HG02642 (cell line): ENCODE measurements around the gene TEAD1.

ENCODE experiments used
- ATAC-seq: cut with Tn5 transposase; IDR thresholded peaks from one replicate; pipeline ENCODE4 v1.9.1; 2021; ENCODE audit warnings: mild to moderate bottlenecking; ENCODE audit not compliant: unreplicated experiment, poor library complexity

TEAD1 gene

DNA sequence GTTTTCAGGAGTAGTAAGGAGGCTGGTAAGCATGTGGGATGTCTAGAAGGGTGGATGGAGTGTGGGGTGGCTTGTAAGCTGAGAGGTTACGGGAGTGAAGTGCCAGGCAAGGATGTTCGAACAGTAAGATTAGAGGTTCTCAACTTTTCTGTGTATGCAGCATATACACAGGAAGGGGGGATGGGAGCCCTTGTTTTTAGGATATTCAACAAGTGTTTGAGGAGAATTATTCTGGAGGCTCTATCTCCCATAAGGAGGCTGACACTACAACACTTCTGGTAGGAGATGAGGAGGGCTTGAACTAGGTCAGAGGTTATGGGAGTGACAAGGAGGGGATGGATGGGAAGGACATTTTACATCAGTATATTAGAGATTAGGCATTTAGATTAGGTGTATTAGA, 109.5 kb downstream of the TEAD1 start:
- ATAC-seq: no peak

DNA sequence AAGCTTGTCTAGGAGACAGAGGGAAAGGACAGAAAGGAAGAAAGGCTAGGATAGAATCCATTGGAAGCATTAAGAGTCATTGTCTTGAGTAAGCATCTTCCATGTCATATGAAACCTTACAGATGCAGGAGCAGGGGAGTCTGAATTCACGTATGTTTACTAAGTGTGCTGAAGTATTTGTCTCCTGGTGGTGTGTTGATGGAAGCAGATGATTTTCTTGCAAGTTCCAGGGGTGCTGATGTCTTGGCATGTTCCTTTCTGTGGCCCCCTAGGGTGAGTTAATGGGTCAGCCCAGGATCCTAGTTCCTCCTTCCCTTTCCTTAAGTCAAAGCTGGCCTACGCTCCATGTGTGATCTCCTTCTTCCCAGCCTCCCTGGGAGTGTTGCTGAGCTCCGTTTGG, 110.2 kb downstream of the TEAD1 start:
- ATAC-seq: no peak

GRCh38 chr11:12784987-12785386, 110.8 kb downstream of the TEAD1 start:
- no peak for ATAC-seq

GRCh38 chr11:12785901-12786300, 111.7 kb downstream of the TEAD1 start:
- ATAC-seq: no peak

GRCh38 chr11:12786450-12786849, 112.2 kb downstream of the TEAD1 start:
- ATAC-seq: no peak

- no peak for ATAC-seq
These were observed 112.7 kb downstream of the TEAD1 start for GRCh38 chr11:12786891-12787290.

- no peak for ATAC-seq
These were observed 113.6 kb downstream of the TEAD1 start for GRCh38 chr11:12787847-12788246.

GRCh38 chr11:12789054-12789453, 114.8 kb downstream of the TEAD1 start:
- no peak for ATAC-seq

GRCh38 chr11:12789596-12790215, 115.5 kb downstream of the TEAD1 start:
- ATAC-seq: no peak

DNA sequence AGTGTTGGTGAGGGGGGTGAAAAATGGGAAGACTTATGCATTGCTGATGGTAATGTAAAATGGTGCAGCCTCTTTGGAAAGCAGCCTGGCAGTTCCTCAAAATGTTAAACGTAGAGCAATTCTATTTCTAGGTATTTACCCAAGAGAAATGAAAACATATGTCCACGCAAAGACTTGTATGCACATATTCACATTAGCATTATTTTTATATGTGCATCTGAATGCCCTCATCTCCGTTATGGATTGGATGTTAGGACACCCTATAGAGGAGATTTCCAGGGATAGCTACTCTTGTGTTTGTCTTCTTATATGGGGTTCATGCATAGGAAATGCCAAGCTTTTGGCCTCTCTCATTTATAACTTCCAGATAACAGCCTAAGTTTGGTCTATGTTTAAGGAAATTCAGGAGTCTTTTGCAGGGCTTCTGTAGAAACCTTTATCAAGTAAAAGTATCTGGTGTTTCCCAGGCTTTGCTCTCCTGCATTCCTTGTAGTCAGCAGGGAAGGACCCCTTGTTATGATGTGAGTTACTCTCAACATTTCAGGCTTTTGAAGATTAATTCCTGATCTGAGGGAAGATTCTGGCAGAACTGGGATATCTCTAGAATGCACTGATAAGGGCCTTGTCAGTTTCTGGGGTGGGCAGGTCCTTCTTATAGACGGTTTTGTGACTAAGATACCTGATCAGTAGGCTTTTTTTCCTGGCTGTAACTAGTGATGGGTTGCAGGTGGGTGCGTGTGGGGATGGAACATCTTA, 116.8 kb downstream of the TEAD1 start:
- no peak for ATAC-seq

DNA sequence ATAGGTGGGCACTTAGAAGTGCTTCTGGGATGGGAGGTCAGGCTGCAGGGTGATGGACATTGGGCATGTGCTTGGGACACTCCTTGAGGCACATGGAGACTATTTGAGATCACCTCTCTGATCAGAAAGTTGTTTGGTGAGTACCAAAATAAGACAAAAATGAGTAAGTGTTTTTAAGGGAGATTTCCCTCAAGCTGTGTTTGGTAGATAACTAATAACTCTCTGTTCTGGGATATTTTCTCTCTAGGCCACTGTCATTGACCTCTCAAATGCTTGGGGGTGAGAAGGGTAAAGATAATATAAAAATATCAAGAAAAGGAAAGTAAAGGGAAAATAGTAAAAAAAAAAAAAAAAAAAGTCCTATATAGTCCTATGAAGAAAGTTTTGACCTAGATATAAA, 117.8 kb downstream of the TEAD1 start:
- ATAC-seq: no peak

- ATAC-seq: no peak
These were observed 118.4 kb downstream of the TEAD1 start for GRCh38 chr11:12792590-12792989.

DNA sequence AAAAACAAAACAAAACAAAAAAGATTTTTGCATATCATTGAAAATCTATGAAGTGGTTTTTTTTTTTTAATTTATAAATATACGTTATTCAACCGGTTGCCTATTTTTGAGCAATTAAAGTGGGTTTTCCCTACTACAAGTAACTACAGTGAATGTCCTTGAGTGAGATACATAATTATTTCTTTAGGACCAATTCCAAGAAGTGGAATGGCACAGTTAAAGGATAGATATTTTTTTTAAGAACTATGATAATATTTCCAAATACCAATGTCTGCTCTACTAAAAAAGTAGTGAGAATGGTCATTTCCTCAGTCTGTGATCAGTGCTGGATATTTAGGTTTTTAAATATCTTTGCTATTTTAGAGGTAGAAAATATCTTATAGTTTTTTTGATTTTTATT, 118.8 kb downstream of the TEAD1 start:
- no peak for ATAC-seq

GRCh38 chr11:12793506-12793905, 119.3 kb downstream of the TEAD1 start:
- ATAC-seq: no peak

- ATAC-seq: no peak
These were observed 120.5 kb downstream of the TEAD1 start for GRCh38 chr11:12794576-12795230.

- no peak for ATAC-seq
These were observed 123.8 kb downstream of the TEAD1 start for GRCh38 chr11:12797996-12798395.

DNA sequence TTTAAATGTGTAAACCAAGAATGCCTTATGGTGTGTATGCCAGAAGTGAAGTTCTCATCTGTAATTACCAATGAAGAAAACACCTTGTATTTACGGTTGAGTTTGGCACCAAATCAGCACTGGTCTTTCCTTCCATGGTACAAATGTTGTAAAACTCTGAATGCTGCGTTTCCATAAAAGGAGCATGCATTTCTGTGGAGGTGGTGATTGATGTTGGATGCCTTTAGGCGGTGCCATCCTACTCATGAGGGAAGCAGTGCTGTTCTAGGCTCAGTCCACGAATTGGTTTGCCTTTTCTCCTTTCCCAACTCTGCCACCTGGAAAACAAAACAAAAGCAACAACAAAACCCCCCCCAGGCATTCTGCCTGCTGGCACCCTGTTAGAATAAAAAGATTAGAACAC, 124.4 kb downstream of the TEAD1 start:
- ATAC-seq: no peak

- ATAC-seq: no peak
These were observed 125.2 kb downstream of the TEAD1 start for GRCh38 chr11:12799334-12799835.

GRCh38 chr11:12800032-12800671, 125.9 kb downstream of the TEAD1 start:
- ATAC-seq: no peak

DNA sequence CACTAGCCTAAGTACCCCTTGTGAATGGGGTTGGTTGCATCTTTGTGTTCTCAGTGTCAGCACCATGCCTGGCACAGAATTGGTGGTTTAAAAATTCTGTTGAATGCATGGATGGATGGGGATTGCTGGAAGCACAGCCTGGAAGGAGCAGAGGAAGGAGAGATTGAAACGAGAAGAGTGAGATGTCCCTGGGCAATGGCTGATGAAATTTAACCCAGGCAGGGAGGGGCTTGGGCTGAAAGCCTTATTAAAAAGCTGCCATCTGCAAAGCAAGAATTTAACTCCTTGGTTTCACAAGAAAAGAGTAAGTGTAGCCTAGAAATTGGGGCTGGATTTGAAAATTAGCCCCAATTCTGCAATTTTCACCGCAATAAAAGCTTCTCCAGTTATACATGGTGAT, 126.7 kb downstream of the TEAD1 start:
- no peak for ATAC-seq

DNA sequence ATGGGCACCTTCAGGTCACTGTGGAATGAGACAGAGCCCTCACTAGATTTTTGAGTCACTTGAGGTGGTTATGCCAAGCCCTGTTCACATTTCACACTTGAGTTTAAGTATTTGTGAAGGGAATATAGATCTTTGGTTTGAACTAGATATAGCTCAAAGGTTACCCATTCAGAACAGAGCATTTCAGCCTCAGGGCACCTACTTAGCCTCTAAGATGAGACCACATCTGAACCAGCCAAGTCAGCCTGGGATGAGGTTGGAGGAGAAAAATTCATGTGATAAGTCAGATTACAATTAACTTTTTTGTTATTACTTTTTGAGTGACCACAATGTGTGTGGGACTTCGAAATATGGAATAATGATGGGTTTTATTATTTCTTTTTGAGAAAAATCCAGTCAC, 127.8 kb downstream of the TEAD1 start:
- no peak for ATAC-seq
